ENCODE data around the gene NECTIN1.

NECTIN1 gene

GRCh38 chr11:119754656-119755355, 25.8 kb upstream of the NECTIN1 start:
- no peak for DNase-seq

DNA sequence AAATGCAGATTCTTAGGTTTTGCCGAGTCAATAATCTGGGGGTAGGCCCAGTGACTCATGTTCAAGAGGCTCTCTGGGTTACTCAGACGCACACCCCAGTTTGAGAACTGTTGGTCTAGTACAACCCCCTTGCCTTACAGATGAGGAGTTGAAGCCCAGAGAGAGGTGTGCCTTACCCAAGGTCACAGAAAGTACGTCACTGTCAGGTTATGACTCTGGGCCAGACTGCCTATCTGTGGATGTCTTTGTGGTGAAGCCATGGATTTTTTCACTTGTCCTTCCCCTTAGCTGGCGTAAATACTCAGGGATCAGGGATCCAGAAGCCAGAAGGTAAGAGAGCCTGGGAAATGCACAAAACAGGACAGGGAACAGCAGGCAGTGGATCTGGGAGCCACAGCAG, 25.2 kb upstream of the NECTIN1 start:
- no peak for DNase-seq

GRCh38 chr11:119752946-119753345, 23.9 kb upstream of the NECTIN1 start:
- no peak for DNase-seq

DNA sequence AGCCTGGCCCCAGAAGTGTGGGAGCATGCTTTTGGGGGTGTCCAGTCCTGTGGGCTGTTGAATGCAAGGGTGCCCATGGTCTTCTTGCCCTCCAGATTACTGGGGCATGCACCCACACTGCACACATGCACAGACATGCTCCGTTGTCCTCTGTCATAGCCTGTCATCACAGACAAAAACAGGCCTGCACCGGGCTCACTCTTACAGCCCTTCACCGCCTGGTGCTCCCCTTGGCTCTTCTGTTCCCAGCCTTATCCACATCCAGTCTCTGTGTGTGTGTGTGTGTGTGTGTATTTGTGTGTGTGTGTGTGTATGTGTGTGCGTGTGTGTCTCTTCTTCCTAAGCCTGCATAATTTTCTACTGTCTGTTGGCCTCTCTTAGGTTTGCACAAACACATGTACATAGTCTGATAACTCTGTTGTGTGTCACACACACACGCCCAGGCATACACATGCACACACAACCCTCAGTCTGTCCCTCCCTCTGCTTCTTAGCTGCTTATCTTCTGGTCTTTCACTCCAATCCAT, 23.4 kb upstream of the NECTIN1 start:
- DNase-seq = no peak

- DNase-seq = no peak
Measured at GRCh38 chr11:119750056-119750455, 21.1 kb upstream of the NECTIN1 start.

DNA sequence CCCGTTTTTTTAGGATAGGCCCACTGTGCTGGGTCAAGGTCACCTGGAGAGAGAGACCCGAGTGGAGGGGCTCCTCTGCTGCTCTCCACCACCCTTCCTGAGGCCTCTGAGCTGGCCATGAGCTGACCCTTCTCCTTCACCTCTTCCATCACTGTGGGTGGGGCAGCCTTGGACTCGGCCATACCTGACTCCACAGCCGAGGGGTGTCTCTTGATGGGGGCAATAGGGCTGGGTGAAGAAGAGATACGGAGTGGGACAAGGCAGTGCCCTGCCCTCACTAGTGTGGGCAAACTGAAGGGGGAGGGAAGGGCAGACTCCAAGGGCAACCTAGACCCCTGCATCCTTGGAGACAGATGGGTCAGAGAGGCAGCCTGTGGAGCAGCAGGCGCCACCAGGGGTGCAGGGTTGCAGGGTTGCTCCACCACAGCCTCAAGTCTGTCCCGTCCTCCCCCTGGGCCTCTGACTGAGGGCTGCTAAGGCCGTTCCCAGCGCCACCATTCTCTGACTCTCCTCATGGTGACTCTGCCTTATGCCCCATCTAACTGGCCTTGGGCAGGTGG, 20.1 kb upstream of the NECTIN1 start:
- no peak for DNase-seq

DNA sequence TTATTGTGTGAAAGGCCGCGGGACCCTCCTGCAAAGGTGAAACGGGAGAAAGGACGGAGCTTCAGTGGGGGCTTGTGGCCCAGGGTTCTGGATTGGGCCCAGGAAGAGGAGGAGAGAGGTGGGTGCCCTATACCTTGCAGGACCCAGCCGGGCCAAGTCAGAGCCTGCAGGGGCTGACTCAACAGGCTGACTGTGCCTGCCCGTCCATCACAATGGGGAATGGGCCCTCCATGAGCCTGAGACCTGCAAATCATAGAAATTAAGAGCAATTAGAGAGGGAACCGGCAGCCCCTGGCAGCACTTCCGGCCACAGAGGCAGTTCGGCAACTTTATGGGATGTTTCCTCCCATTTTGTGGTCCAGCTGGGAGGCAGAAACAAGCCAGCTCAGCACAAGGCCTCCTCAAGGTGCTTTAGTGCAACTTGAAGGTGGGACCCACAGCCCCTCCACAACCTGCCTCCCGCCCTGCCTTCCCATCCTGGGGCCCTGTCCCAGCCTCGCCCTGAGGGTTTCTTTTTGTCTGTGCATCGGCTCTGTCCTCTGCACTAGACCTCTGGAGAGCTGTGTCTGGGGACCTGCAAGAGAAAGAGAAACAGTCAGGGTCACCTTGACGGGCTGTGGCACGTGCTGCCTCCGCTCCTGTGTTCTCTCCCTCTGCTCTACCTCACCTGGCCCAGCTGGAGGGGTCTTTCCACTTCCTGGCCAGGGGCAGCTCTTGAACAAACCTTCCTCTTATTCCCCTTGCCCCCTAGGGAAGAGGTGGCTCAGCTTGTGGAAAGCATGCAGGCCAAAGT, 19.1 kb upstream of the NECTIN1 start:
- DNase-seq = no peak

DNA sequence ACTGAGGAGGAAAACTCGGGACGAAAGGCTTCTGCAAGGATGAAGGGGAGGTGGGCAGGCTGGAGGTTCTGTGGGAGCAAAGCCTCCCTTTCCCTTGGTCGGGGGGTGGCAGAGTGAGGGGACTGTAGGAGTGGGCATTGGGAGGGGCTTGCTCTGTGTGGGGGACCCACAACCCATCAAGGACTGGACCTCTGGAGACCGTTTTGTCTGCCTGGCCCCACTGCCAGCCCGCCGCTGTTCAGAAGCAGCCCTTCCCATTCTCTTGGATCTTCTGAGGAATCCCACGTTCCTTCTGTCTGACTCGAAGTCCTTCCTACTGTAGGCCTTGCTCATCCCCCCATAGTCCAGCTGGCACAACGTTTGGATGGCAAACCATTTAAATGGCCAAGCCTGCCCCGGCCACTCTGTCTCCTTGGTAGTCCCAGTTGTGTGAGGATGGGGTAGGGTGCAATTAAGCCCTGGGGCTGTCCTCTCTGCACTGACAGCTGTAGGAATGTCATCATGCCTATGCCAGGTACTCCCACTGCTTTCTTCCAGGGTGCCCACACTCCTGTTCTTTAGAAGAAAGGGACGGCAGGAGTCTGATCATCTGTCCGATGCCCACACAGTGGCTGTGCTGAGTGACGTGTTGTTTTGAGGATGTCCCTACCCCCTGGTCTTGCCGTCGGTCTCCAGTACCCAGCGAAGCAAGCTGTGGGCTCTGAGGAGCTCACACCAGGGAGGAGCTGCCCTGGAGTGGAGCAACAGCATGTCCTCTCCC, 17.0 kb upstream of the NECTIN1 start:
- DNase-seq = no peak

DNA sequence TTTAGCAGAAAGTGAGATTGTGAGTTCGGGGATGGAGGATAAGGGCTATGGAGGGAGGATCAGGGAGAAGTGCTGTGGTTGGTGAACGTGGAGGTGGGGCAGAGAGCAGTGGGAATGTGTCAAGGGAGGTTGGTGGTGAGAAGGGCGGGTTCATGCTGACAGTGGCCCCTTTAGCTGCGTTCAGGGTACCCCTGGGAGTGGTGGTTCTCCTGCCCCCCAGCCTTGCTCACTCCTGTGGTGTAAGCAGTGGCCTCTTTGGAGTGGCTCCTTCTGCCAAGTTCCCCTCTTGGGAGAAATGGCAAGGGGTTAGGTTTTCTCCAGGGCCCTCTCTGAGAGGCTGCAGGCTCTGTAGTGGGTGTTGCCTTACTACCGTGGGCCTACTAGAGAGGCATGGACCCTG, 16.1 kb upstream of the NECTIN1 start:
- DNase-seq = no peak

DNA sequence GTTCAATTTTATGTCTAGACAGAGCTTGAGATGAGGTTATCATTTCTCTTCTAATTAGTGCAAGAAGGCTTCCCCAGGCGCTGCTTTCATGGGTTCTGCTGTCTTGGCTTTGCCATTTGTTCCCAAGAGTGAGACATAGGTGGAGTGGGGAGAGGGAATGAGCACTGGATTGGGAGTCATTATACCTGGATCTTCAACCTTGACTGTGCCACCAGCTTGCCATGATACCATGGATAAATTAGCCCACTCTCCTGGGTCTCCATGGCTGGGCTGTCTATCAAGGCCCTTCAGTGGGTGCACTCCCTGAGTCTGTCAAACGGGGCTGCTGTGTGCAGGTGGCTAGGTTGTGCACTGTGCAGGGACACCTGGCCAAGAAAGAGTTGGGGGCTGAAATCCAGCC, 15.6 kb upstream of the NECTIN1 start:
- no peak for DNase-seq

- no peak for DNase-seq
Measured at GRCh38 chr11:119743006-119743405, 14.0 kb upstream of the NECTIN1 start.

DNA sequence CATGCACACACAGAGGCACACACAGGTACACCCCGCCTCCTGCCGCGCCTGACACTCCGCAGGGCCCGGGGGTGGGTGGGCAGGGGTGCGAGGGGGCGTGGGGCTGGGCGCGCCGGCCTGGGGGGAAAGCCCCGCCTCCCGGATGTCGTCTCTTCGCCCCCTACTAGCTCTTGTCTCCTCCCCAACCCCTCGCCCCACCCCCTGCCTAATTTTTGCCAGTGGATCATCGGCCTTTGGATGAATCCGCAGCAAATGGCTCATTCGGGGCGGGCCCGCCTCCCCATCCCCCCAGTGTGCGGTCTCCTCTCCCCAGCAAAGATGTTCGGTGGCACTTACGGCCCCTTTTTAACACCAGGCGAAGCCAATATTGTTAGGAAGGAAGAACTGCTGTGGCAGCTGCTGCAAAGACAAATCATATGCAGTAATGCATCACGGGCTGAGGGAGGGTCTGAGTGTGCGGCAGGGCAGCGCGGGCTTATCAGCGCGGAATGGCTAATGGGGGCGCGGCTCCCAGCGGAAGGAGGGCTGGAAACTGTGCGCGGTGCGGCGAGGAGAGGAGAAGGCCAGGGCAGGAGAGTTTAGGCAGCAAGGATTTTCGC, 13.4 kb upstream of the NECTIN1 start:
- no peak for DNase-seq

DNA sequence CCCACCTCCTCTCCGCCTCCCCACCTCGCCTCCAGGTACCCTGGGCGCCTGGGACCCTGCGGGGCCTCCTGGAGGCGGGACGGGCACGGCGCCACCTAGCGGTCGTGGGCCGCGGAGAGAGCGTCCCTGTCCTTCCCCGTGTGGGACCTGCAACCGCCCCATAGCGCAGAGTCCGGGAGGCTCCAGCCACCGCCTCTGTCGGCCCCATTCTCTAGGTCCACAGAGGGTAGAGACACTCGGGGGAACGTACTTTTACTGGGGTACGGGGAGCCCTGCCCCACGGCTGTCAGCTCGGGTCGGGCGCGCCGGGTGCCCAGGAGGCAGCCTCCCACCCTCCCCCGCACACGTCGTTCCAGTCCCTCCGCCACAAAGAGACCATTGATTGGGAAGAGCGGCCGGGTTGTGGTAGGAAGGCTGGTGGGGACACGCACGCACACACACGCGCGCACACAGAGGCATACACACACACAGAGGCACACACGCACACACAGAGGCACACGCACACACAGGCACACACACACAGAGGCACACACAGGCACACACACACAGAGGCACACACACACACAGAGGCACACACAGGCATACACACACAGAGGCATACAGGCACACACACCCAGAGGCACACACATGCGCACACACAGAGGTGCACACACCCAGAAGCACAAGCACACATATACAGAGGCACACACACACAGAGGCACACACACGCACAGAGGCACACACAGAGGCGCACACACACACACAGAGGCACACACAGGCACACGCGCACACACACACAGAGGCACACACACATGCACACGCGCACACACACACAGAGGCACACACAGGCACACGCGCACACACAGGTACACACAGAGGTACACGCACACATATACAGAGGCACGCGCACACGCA, 12.6 kb upstream of the NECTIN1 start:
- no peak for DNase-seq

GRCh38 chr11:119739975-119740374, 11.0 kb upstream of the NECTIN1 start:
- DNase-seq = no peak

- no peak for DNase-seq
Measured at GRCh38 chr11:119739021-119739703, 10.2 kb upstream of the NECTIN1 start.

DNA sequence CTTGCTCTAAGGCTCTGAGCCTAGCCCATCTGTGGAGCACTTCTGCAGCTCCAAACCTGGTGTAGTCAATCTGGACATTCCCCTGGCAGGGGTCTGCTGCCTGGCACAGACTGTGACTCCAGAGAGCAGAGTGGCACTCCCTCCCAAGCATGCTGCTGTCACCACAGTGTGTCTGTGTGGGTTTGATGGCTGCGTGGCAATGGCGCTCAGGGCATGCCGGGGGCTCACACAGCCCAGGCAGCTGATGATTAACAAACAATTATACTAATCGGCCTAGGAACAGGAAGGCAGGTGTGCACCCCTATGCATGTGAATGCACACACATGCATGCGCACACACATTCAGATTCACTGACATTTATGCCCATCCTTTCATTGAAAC, 9.0 kb upstream of the NECTIN1 start:
- DNase-seq = no peak

DNA sequence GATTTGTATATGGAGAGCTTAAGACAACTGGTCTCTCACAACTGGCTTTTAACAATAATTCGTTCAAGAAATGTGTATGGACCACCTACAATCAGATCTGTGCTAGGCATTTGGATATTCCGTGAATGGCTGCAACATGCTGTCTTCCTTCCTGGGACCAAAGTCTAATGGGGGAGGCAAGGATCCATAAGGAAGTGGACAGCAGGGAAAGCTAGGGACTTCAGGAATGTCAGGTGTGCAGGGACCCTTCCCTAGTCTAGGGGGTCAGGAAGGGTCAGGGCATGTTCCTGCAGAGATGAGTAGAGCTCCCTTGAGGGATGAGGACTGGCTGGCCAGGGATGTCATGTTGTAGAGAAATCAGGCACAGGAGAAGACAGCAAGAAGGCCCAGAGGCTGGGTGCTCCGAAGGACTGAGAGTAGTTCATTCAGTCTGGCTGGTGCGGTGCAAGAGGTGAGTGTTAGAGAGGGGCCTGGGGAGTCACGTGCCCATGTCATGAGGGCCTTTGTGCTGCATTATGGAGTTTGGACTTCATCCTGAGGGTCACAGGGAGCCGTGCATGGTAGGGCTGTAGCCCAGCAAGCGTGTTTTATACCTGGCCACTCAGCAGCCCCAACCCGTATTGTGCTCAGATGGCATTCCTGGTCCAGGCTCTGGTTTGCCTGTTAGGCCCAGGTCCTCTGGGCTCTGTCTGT, 8.5 kb upstream of the NECTIN1 start:
- DNase-seq = no peak

GRCh38 chr11:119734788-119735187, 5.8 kb upstream of the NECTIN1 start:
- no peak for DNase-seq

- DNase-seq = no peak
Measured at GRCh38 chr11:119730789-119731386, 1.9 kb upstream of the NECTIN1 start.

Data from cerebellar nuclear complex (tissue), 1 donor.